ENCODE data around the gene ERCC6L2.

ERCC6L2 gene

GRCh38 chr9:95852059-95853032 lies 23.1 kb upstream of the ERCC6L2 start:
- TF ChIP-seq FOXP2 (optimal IDR thresholded peaks at IDR 0.05; ENCODE audit: borderline replicate concordance, extremely low read depth, extremely low read length, insufficient read depth) (no peak), SIN3A (IDR thresholded peaks at IDR 0.05; ENCODE audit: borderline replicate concordance, insufficient read depth, low read length) (no peak), TAF1 (IDR thresholded peaks at IDR 0.05; ENCODE audit: borderline replicate concordance, insufficient read depth, low read length) (no peak), POLR2AphosphoS5 (IDR thresholded peaks at IDR 0.05; ENCODE audit: low read depth, low read length) (no peak)
- TF ChIP-seq, protein P1, sequence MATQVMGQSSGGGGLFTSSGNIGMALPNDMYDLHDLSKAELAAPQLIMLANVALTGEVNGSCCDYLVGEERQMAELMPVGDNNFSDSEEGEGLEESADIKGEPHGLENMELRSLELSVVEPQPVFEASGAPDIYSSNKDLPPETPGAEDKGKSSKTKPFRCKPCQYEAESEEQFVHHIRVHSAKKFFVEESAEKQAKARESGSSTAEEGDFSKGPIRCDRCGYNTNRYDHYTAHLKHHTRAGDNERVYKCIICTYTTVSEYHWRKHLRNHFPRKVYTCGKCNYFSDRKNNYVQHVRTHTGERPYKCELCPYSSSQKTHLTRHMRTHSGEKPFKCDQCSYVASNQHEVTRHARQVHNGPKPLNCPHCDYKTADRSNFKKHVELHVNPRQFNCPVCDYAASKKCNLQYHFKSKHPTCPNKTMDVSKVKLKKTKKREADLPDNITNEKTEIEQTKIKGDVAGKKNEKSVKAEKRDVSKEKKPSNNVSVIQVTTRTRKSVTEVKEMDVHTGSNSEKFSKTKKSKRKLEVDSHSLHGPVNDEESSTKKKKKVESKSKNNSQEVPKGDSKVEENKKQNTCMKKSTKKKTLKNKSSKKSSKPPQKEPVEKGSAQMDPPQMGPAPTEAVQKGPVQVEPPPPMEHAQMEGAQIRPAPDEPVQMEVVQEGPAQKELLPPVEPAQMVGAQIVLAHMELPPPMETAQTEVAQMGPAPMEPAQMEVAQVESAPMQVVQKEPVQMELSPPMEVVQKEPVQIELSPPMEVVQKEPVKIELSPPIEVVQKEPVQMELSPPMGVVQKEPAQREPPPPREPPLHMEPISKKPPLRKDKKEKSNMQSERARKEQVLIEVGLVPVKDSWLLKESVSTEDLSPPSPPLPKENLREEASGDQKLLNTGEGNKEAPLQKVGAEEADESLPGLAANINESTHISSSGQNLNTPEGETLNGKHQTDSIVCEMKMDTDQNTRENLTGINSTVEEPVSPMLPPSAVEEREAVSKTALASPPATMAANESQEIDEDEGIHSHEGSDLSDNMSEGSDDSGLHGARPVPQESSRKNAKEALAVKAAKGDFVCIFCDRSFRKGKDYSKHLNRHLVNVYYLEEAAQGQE (IDR thresholded peaks at IDR 0.05; ENCODE audit: insufficient read depth in 1 of 2, low read depth in 2 of 2, low read length in 2 of 2): no peak

DNA sequence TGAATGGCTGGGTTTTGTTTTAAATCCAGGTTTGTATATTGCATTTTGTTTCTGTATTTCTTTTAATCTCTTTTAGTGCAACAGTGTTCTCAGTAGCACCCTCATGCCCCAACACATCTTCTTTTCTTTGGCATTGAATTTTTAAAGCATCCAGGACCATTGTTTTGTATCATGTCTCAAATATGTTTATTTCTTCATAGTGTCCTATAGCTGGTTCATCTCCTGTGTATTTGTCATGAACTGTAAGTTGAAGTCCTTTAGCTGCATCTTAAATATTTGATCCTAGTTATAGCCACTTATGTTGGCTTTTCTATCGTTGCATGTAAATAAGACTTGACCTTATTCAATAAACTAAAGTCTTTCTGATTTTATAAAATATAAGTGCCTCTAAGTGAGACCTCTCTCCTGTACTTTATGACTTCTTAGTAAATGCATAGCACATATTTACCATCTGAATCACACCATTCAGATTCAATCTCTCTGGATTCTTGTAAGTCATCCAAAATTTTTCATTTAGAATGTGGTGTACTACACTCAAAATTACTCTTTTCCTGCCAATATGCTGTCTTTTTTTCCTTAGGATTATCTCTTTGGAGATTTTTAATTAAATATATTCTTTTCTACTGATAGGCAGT lies 21.0 kb upstream of the ERCC6L2 start:
- no peak for TF ChIP-seq FOXP2 (optimal IDR thresholded peaks at IDR 0.05; ENCODE audit: borderline replicate concordance, extremely low read depth, extremely low read length, insufficient read depth)
- TF ChIP-seq POLR2AphosphoS5 (IDR thresholded peaks at IDR 0.05; ENCODE audit: low read depth, low read length): no peak
- no peak for TF ChIP-seq TAF1 (IDR thresholded peaks at IDR 0.05; ENCODE audit: borderline replicate concordance, insufficient read depth, low read length)
- TF ChIP-seq SIN3A (IDR thresholded peaks at IDR 0.05; ENCODE audit: borderline replicate concordance, insufficient read depth, low read length): no peak
- TF ChIP-seq, protein P1 (IDR thresholded peaks at IDR 0.05; ENCODE audit: insufficient read depth in 1 of 2, low read depth in 2 of 2, low read length in 2 of 2): no peak

DNA sequence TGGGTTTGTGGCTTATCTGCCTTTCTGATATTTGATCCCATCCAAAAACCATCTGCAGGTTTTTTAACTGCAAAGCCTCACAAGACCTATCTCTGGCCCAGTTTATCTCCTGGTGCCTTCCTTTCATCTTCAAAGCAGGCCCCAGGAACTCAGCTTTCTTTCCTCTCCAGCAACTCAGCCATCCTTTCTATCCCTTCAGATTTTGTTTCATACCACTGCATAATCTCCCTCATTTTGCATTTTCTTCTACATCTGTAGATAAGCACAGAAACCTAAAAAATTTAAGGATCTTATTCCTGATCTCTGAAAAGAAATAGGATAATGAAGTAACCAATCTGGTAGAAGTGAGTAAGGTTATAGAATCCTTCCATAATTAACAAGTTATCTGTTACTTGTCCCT lies 19.5 kb upstream of the ERCC6L2 start:
- TF ChIP-seq TAF1 (IDR thresholded peaks at IDR 0.05; ENCODE audit: borderline replicate concordance, insufficient read depth, low read length): no peak
- TF ChIP-seq FOXP2 (optimal IDR thresholded peaks at IDR 0.05; ENCODE audit: borderline replicate concordance, extremely low read depth, extremely low read length, insufficient read depth): no peak
- TF ChIP-seq SIN3A (IDR thresholded peaks at IDR 0.05; ENCODE audit: borderline replicate concordance, insufficient read depth, low read length): no peak

DNA sequence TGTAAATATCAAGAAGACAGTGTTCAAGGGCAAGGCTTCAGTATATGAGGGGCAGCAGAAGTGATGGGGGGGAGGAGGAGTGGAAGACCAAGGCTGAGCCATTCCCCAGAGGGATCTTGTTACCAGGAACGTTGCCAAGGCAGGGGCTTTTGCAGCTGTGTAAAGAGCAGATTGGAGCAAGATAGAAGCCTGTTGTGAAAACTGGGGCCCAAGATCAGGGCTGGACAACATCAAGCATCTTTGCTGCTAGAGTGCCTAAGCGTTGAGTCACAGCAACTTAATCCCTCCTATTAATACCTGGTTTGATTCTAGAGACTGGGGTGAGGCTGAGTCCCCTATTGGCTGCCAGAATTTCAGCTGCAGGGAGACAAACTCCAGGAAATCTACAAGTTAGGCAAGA lies 18.4 kb upstream of the ERCC6L2 start:
- TF ChIP-seq SIN3A (IDR thresholded peaks at IDR 0.05; ENCODE audit: borderline replicate concordance, insufficient read depth, low read length): no peak
- no peak for TF ChIP-seq FOXP2 (optimal IDR thresholded peaks at IDR 0.05; ENCODE audit: borderline replicate concordance, extremely low read depth, extremely low read length, insufficient read depth)
- TF ChIP-seq TAF1 (IDR thresholded peaks at IDR 0.05; ENCODE audit: borderline replicate concordance, insufficient read depth, low read length): no peak
- TF ChIP-seq POLR2AphosphoS5 (IDR thresholded peaks at IDR 0.05; ENCODE audit: low read depth, low read length): no peak
- TF ChIP-seq, protein P1 (IDR thresholded peaks at IDR 0.05; ENCODE audit: insufficient read depth in 1 of 2, low read depth in 2 of 2, low read length in 2 of 2): no peak

- no peak for TF ChIP-seq POLR2AphosphoS5 (IDR thresholded peaks at IDR 0.05; ENCODE audit: low read depth, low read length)
- no peak for TF ChIP-seq SIN3A (IDR thresholded peaks at IDR 0.05; ENCODE audit: borderline replicate concordance, insufficient read depth, low read length)
- TF ChIP-seq FOXP2 (optimal IDR thresholded peaks at IDR 0.05; ENCODE audit: borderline replicate concordance, extremely low read depth, extremely low read length, insufficient read depth): no peak
- TF ChIP-seq, protein P1 (IDR thresholded peaks at IDR 0.05; ENCODE audit: insufficient read depth in 1 of 2, low read depth in 2 of 2, low read length in 2 of 2): no peak
- TF ChIP-seq TAF1 (IDR thresholded peaks at IDR 0.05; ENCODE audit: borderline replicate concordance, insufficient read depth, low read length): no peak
Observed at GRCh38 chr9:95857896-95858295, 17.6 kb upstream of the ERCC6L2 start.

Measured in PFSK-1 (cell line).